H7 (cell line): ENCODE results near the gene PRKAR1B. TPM values are rescaled to one million over a fixed set of nuclear protein-coding genes. Genes with fewer than 3 reads are reported as not detected.

ENCODE experiments used
- DNase-seq: peaks from one replicate; pipeline ENCODE4 v3.0.0; 2012
- H3K27me3 ChIP-seq: 2 replicates; pipeline ENCODE4 v1.6.0; 2011; ENCODE audit warnings: mild to moderate bottlenecking, low read length; ENCODE audit not compliant: control insufficient read depth, insufficient read depth
- H3K36me3 ChIP-seq: replicated peaks from 2 replicates; pipeline ENCODE4 v1.5.1; 2011; ENCODE audit warnings: low read length; ENCODE audit not compliant: control insufficient read depth, insufficient read depth
- H3K4me3 ChIP-seq: 2 replicates; pipeline ENCODE4 v1.5.1; 2011; ENCODE audit warnings: low read depth, mild to moderate bottlenecking, control low read depth, low read length, moderate library complexity; ENCODE audit not compliant: insufficient read depth
- total RNA-seq: library from RNA; depleted of rRNA; stranded (reverse); fragments of >200 nt; shearing (Covaris generic); gene quantifications from 2 replicates; pipeline ENCODE4 v1.2.3, GENCODE V29; 2014

The PRKAR1B gene
- total RNA-seq, 1 experiment from 2014 or later, result 32.4 TPM

DNA sequence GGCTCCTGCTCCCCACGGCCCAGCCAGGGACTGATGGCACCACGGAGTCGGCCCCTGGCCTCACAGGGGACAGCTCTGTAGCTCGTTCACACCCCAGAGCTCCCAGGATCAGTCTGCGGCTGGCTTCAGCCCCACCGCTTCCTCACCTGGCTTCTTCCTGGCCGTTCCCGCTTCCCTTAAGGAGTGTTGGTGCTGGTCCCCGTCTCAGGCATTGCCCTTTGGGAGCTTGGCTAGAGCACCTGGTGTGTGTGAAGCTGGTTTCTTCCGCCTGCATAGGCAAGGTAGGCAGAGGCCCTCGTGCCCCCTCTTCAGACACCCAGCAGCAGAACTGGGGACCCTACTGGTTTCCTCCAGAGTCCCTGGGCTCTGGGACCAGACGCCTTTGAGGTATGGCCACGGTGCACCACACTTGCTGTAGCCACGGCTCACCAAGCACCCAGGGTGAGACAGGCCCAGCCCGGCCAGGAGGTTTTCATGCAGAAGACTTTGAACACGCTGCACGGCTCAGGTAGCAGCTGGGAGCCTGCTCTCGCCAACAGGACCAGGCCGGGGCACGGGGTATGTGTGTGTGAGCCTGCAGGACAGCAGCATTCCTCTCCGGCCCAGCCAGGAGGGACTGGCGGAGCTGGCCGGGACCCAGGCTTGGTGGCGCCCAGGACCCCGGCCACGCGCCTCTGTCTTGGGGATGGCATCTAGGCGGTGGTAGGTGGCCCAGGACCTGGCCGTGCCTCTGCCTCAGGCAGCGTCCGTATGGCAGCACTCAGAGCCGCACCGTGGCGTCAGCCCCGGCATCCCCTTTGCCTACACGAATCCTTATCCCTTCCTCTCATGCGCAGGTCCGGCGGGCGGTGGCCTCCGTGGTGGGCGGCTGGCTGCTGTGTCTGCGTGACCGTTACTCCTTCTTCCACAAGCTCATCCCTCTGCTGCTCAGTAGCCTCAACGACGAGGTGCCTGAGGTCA is 13.2 kb upstream of the PRKAR1B start:
- no peak overlapping the region for H3K4me3 ChIP-seq
- no peaks in the 10 kb centered on the region for H3K27me3 ChIP-seq
- peaks cover 4% of the 10 kb centered on the region for H3K36me3 ChIP-seq
- peak; percentile 55 for DNase-seq

DNA sequence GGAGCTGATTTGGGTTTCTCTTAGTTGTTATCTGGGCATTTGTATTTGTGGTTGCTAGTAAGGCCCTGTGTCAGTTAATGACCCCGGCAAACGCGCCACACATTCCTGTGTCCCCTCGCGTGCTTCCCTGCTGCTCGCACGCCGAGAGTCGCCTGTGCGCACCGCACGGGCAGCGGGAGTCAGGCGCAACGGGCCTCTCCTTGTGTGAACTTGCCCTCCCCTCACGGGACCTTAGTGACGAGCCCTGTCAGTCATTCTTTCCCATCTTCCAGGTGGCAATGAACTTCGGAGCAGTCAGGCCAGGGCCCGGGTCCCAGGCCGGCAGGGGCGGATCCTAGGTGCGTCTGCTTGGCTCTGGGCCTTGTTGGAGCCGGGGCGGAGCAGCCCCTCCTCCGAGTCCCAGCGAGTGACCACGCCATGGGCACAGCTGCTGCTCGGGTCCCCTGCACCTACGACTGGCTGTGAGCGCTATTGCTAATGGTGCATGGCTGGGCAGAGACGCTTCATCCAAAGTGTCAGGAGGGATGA is 12.4 kb upstream of the PRKAR1B start:
- H3K4me3 ChIP-seq, result no peak overlapping the region
- DNase-seq, result peak; percentile 50
- H3K27me3 ChIP-seq, result no peaks in the 10 kb centered on the region
- H3K36me3 ChIP-seq, result peaks cover 5% of the 10 kb centered on the region

- peak; percentile 46 for DNase-seq
- Histone ChIP-seq H3K4me3 (no peak overlapping the region), H3K27me3 (no peaks in the 10 kb centered on the region), H3K36me3 (peaks cover 5% of the 10 kb centered on the region)
Observed at GRCh38 chr7:738723-739454, 11.8 kb upstream of the PRKAR1B start.

- Histone ChIP-seq H3K36me3 (peaks cover 5% of the 10 kb centered on the region), H3K4me3 (no peak overlapping the region), H3K27me3 (no peaks in the 10 kb centered on the region)
- peak; percentile 10 for DNase-seq
Observed at GRCh38 chr7:738241-738640, 11.2 kb upstream of the PRKAR1B start.

DNA sequence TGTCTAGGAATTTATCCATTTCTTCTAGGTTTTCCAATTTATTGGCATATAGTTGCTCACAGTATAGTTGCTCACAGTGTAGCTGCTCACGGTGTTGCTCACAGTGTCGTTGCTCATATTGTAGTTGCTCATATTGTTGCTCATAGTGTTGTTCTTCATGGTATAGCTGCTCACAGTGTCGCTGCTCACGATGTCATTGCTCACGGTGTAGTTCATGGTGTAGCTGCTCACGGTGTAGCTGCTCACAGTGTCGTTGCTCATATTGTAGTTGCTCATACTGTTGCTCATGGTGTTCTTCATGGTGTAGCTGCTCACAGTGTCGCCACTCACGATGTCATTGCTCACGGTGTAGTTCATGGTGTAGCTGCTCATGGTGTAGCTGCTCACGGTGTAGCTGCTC is 7.7 kb upstream of the PRKAR1B start:
- no peak overlapping the region for H3K4me3 ChIP-seq
- DNase-seq, result no peak
- H3K27me3 ChIP-seq, result no peaks in the 10 kb centered on the region
- H3K36me3 ChIP-seq, result peaks cover 10% of the 10 kb centered on the region

GRCh38 chr7:734214-734613 is 7.1 kb upstream of the PRKAR1B start:
- Histone ChIP-seq H3K27me3 (no peaks in the 10 kb centered on the region), H3K4me3 (no peak overlapping the region), H3K36me3 (peaks cover 13% of the 10 kb centered on the region)
- DNase-seq, result no peak

GRCh38 chr7:732556-732955 is 5.5 kb upstream of the PRKAR1B start:
- H3K27me3 ChIP-seq, result no peaks in the 10 kb centered on the region
- H3K4me3 ChIP-seq, result no peak overlapping the region
- H3K36me3 ChIP-seq, result peaks cover 13% of the 10 kb centered on the region
- DNase-seq, result no peak

- no peaks in the 10 kb centered on the region for H3K27me3 ChIP-seq
- H3K36me3 ChIP-seq, result peaks cover 13% of the 10 kb centered on the region
- DNase-seq, result peak; percentile 89
- H3K4me3 ChIP-seq, result no peak overlapping the region
Observed at GRCh38 chr7:732094-732541, 5.0 kb upstream of the PRKAR1B start.

DNA sequence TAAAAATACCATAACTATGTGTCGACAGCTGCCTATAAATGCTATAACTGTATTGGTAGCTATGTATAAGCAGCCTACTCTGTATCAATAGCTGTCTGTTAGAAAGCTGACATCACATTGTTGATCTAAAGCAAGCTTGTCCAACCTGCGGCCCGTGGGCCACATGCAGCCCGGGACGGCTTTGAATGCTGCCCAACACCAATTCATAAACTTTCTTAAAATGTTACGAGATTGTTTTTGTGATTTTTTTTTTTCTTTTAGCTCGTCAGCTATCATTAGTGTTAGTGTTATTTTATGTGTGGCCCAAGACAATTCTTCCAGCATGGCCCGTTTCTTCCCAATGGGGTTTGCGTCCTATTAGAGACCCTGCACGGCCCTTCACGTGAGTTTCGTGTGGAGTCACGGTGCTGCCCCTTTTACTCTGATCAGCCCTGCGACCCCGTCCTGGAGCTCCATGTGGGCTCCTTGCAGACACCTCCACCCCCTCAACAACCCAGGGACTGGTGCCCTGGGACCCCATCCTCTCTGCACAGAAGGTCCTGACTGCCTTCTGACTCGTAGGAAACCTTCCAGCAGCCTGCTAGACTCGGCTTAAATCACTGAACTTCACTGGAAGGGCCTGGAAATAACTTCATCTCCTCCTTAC is 4.5 kb upstream of the PRKAR1B start:
- no peaks in the 10 kb centered on the region for H3K27me3 ChIP-seq
- H3K36me3 ChIP-seq, result peaks cover 13% of the 10 kb centered on the region
- H3K4me3 ChIP-seq, result no peak overlapping the region
- peak; percentile 45 for DNase-seq

GRCh38 chr7:730501-731439 is 3.7 kb upstream of the PRKAR1B start:
- Histone ChIP-seq H3K4me3 (no peak overlapping the region), H3K27me3 (no peaks in the 10 kb centered on the region), H3K36me3 (peaks cover 13% of the 10 kb centered on the region)
- peak; percentile 27 for DNase-seq

- Histone ChIP-seq H3K4me3 (no peak overlapping the region), H3K27me3 (no peaks in the 10 kb centered on the region), H3K36me3 (peaks cover 10% of the 10 kb centered on the region)
- DNase-seq, result peak; percentile 14
Observed at GRCh38 chr7:729140-730000, 2.3 kb upstream of the PRKAR1B start.

DNA sequence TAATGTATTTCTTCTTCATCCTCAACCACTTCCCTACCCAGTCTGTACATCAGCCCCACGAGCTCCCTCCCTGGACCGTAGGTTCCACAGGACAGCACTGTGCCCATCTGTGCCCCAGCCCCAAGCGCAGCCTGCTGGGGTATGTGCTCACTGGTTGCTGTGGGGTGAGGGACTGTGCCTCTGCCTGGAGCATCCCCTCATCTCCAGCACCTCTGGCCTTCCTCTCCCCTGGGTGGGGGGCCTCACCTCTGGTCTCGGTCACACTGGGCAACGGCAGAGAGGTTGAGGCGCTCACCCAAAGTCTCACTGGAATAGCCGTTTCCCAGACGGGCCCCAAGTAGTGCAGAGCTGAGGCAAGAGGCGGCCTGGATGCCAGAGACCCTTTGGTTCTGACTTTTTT is 1.5 kb upstream of the PRKAR1B start:
- DNase-seq, result no peak
- Histone ChIP-seq H3K36me3 (peaks cover 10% of the 10 kb centered on the region), H3K4me3 (no peak overlapping the region), H3K27me3 (no peaks in the 10 kb centered on the region)
